Measurements from ENCODE around the gene C1R.

The C1R gene

DNA sequence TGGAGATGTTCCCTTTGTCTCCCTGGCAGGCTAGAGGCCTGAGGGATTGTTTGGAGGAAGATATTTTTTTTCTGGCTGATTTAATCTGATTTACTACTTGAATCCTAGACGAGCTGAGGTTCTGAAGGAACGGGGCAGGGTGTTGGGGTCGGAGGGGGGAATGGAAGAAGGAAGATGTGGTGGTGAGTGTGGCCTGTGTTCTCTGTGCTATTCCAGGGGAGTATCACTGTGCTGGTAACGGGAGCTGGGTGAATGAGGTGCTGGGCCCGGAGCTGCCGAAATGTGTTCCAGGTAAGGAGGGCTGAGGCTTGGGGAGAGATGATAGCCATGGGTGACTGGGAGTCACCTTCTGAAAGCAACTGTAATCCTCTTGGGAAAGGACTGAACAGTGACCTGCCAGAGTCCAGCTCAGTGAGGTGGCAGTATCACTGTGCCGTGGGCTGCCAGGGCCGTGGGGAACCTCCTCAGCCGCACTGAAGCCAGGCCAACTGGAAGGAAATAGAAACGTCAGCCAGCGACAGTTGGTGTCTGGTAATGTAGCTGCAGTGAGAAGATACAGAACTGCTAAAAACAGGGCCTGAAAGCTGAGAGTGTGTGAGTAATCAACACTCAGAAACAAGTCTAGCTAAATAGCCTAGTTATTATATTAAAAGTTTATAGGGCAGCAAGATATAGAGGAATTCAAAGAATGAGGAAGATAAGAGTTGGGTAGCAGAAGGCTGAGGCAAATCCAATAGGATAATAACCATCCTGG is 23.8 kb downstream of the C1R start:
- H3K9me3 Mint-ChIP-seq, result no peaks in the 10 kb centered on the region
- H3K36me3 Mint-ChIP-seq (ENCODE audit: low read depth), result no peaks in the 10 kb centered on the region
- no peak for TF ChIP-seq CTCF (IDR thresholded peaks at IDR 0.05)
- no peak for DNase-seq
- no peak overlapping the region for H3K27ac Mint-ChIP-seq
- no peak overlapping the region for H3K4me3 Mint-ChIP-seq
- H3K4me1 Mint-ChIP-seq, result no peaks in the 10 kb centered on the region
- peaks cover 42% of the 10 kb centered on the region for H3K27me3 Mint-ChIP-seq (ENCODE audit: low read depth, poor library complexity)

GRCh38 chr12:7067096-7067495 is 25.1 kb downstream of the C1R start:
- Mint-ChIP-seq H3K4me3 (no peak overlapping the region), H3K27ac (no peak overlapping the region), H3K4me1 (peaks cover 4% of the 10 kb centered on the region), H3K9me3 (no peaks in the 10 kb centered on the region), H3K27me3 (ENCODE audit: low read depth, poor library complexity) (peaks cover 36% of the 10 kb centered on the region), H3K36me3 (ENCODE audit: low read depth) (no peaks in the 10 kb centered on the region)
- no peak for DNase-seq
- TF ChIP-seq CTCF (IDR thresholded peaks at IDR 0.05), result no peak

GRCh38 chr12:7066596-7066995 is 25.6 kb downstream of the C1R start:
- Mint-ChIP-seq H3K4me1 (peaks cover 5% of the 10 kb centered on the region), H3K4me3 (no peak overlapping the region), H3K27me3 (ENCODE audit: low read depth, poor library complexity) (peaks cover 32% of the 10 kb centered on the region), H3K9me3 (no peaks in the 10 kb centered on the region), H3K27ac (no peak overlapping the region), H3K36me3 (ENCODE audit: low read depth) (no peaks in the 10 kb centered on the region)
- no peak for TF ChIP-seq CTCF (IDR thresholded peaks at IDR 0.05)
- no peak for DNase-seq

DNA sequence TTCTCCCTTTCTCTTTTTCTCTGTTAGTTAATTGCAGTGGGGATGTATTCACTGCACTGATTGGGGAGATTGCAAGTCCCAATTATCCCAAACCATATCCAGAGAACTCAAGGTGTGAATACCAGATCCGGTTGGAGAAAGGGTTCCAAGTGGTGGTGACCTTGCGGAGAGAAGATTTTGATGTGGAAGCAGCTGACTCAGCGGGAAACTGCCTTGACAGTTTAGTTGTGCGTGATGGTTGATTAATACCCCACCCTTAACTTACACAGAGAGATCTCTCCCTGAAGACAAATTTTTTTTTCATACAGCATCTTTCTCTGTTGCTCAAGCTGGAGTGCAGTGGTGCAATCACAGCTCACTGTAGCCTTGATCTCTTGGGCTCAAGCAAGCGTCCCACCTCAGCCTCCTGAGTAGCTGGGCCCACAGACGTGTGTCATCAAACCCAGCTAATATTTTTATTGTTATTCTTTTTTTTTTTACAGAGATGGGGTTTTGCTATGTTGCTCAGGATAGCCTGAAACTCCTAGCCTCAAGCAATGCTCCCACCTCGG is 27.1 kb downstream of the C1R start:
- H3K27me3 Mint-ChIP-seq (ENCODE audit: low read depth, poor library complexity), result peaks cover 37% of the 10 kb centered on the region
- H3K9me3 Mint-ChIP-seq, result no peaks in the 10 kb centered on the region
- H3K4me1 Mint-ChIP-seq, result peaks cover 19% of the 10 kb centered on the region
- no peaks in the 10 kb centered on the region for H3K36me3 Mint-ChIP-seq (ENCODE audit: low read depth)
- no peak for DNase-seq
- no peak overlapping the region for H3K27ac Mint-ChIP-seq
- no peak overlapping the region for H3K4me3 Mint-ChIP-seq
- TF ChIP-seq CTCF (IDR thresholded peaks at IDR 0.05), result no peak

- H3K9me3 Mint-ChIP-seq, result no peaks in the 10 kb centered on the region
- H3K4me3 Mint-ChIP-seq, result no peak overlapping the region
- H3K27me3 Mint-ChIP-seq (ENCODE audit: low read depth, poor library complexity), result peaks cover 34% of the 10 kb centered on the region
- no peak for TF ChIP-seq CTCF (IDR thresholded peaks at IDR 0.05)
- H3K36me3 Mint-ChIP-seq (ENCODE audit: low read depth), result no peaks in the 10 kb centered on the region
- H3K4me1 Mint-ChIP-seq, result peaks cover 19% of the 10 kb centered on the region
- DNase-seq, result no peak
- no peak overlapping the region for H3K27ac Mint-ChIP-seq
These were observed 27.7 kb downstream of the C1R start for GRCh38 chr12:7064516-7064915.

DNA sequence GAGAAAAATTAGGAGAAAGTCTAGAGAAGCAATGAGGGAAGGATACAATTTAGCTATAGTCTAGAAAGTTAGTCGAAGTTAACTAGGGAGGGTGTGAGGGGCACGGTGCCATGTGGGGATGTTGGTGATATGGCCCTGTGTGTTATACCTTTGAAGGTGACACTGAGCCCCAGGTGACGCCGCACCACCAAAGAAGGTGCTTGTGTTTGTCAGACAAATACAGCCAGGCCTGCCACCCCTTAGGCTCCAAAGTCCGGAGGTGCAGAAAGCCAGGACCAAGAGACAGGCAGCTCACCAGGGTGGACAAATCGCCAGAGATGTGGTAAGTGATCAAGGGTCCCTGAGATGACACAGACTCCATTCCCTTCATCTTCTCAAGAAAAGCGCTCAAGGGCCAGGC is 30.6 kb downstream of the C1R start:
- Mint-ChIP-seq H3K9me3 (no peaks in the 10 kb centered on the region), H3K27me3 (ENCODE audit: low read depth, poor library complexity) (peaks cover 33% of the 10 kb centered on the region), H3K36me3 (ENCODE audit: low read depth) (no peaks in the 10 kb centered on the region), H3K27ac (no peak overlapping the region), H3K4me1 (peaks cover 24% of the 10 kb centered on the region), H3K4me3 (no peak overlapping the region)
- TF ChIP-seq CTCF (IDR thresholded peaks at IDR 0.05), result no peak
- DNase-seq, result no peak
